Renal pelvis (tissue), 4 donors: ENCODE data around the gene GNLY. TPM values are rescaled to one million over a fixed set of nuclear protein-coding genes. Genes with fewer than 3 reads are reported as not detected.
A peak's percentile ranks its signal among the peaks of the same experiment; 100 is the strongest.

Experiments
- DNase-seq: peaks from one replicate; pipeline ENCODE4 v3.0.0-alpha.2; 2013
- polyA plus RNA-seq, 3 donors: library from polyadenylated mRNA; unstranded; fragments of 120-200 nt; gene quantifications; one replicate each; pipeline ENCODE4 v1.2.1, GENCODE V29; 2013; ENCODE audit not compliant: insufficient read length in 3 of 3

Gene GNLY
- polyA plus RNA-seq, 3 donors, result 0.19 to 1.8 (median 0.51) TPM

- no peak for DNase-seq
Measured at GRCh38 chr2:85728342-85728741, 34.2 kb downstream of the GNLY start.

- DNase-seq, result peak; percentile 78
Measured at GRCh38 chr2:85728883-85729824, 35.0 kb downstream of the GNLY start.

GRCh38 chr2:85729825-85730510, 35.8 kb downstream of the GNLY start:
- no peak for DNase-seq

- no peak for DNase-seq
Measured at GRCh38 chr2:85730686-85731230, 36.6 kb downstream of the GNLY start.

- DNase-seq, result no peak
Measured at GRCh38 chr2:85731606-85732005, 37.4 kb downstream of the GNLY start.

GRCh38 chr2:85732467-85733120, 38.4 kb downstream of the GNLY start:
- DNase-seq, result no peak

- DNase-seq, result no peak
Measured at GRCh38 chr2:85733121-85733960, 39.2 kb downstream of the GNLY start.

GRCh38 chr2:85734015-85734414, 39.9 kb downstream of the GNLY start:
- no peak for DNase-seq

- DNase-seq, result no peak
Measured at GRCh38 chr2:85734942-85735608, 40.9 kb downstream of the GNLY start.

GRCh38 chr2:85735691-85736090, 41.5 kb downstream of the GNLY start:
- DNase-seq, result no peak

- no peak for DNase-seq
Measured at GRCh38 chr2:85736456-85737355, 42.5 kb downstream of the GNLY start.

GRCh38 chr2:85737481-85737880, 43.3 kb downstream of the GNLY start:
- DNase-seq, result no peak

GRCh38 chr2:85737961-85738360, 43.8 kb downstream of the GNLY start:
- no peak for DNase-seq

GRCh38 chr2:85740193-85740592, 46.0 kb downstream of the GNLY start:
- DNase-seq, result no peak

- no peak for DNase-seq
Measured at GRCh38 chr2:85741211-85741832, 47.2 kb downstream of the GNLY start.

GRCh38 chr2:85741833-85742455, 47.8 kb downstream of the GNLY start:
- DNase-seq, result peak; percentile 75

GRCh38 chr2:85743304-85743978, 49.3 kb downstream of the GNLY start:
- DNase-seq, result no peak

- no peak for DNase-seq
Measured at GRCh38 chr2:85744055-85744454, 49.9 kb downstream of the GNLY start.
